A673 (cell line): ENCODE data around the gene TNFRSF25.

Experiments used
- EZH2 ChIP-seq: fragments of 200-600 bp; sonication (generic); IDR thresholded peaks from 2 replicates; pipeline ENCODE4 v1.6.1; 2017; ENCODE audit warnings: borderline replicate concordance, low read depth, mild to moderate bottlenecking, mixed read lengths, antibody characterized with exemption, low read length; ENCODE audit not compliant: poor library complexity, severe bottlenecking
- TF ChIP-seq, protein P1 (sequence below): fragments of 300-800, 200-600 bp; sonication (generic); conservative IDR thresholded peaks from 2 replicates; pipeline ENCODE4 v1.5.1; 2017; ENCODE audit warnings: low read depth, mild to moderate bottlenecking, antibody characterized with exemption, low read length, moderate library complexity, mixed read lengths

DNA sequence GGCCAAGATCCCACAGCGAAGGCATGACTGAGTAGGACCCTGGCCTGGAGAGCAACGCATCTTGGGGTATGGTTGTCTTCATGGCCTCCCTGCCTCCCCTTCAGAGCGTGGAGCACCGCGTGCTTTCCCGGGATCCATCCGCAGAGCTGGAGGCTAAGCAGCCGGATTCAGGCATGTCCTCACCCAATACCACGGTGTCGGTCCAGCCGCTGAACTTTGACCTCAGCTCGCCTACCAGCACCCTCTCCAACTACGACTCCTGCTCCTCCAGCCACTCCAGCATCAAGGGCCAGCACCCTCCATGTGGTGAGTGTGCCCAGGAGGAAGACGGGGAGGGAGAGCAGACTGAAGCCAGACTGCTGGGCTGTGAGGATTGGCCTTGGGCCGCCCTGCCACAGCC is 21.6 kb downstream of the TNFRSF25 start:
- TF ChIP-seq, protein P1, sequence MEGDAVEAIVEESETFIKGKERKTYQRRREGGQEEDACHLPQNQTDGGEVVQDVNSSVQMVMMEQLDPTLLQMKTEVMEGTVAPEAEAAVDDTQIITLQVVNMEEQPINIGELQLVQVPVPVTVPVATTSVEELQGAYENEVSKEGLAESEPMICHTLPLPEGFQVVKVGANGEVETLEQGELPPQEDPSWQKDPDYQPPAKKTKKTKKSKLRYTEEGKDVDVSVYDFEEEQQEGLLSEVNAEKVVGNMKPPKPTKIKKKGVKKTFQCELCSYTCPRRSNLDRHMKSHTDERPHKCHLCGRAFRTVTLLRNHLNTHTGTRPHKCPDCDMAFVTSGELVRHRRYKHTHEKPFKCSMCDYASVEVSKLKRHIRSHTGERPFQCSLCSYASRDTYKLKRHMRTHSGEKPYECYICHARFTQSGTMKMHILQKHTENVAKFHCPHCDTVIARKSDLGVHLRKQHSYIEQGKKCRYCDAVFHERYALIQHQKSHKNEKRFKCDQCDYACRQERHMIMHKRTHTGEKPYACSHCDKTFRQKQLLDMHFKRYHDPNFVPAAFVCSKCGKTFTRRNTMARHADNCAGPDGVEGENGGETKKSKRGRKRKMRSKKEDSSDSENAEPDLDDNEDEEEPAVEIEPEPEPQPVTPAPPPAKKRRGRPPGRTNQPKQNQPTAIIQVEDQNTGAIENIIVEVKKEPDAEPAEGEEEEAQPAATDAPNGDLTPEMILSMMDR, result no peak
- TF ChIP-seq EZH2, result no peak
